ENCODE results near the gene PRUNE2. TPM values are rescaled to one million over a fixed set of nuclear protein-coding genes. Genes with fewer than 3 reads are reported as not detected.
A peak's percentile ranks its signal among the peaks of the same experiment; 100 is the strongest.

Gene PRUNE2
- total RNA-seq, 2 donors from 2014 or later, result 12.1 to 90.0 TPM

GRCh38 chr9:76570826-76571225, 335.1 kb downstream of the PRUNE2 start:
- no peak for TF ChIP-seq CTCF (IDR thresholded peaks at IDR 0.05)
- intact Hi-C loops (cut with DNase I), result no loop called here
- H3K27me3 ChIP-seq, result no peaks in the 10 kb centered on the region
- no peak for DNase-seq
- H3K4me3 ChIP-seq, result no peak overlapping the region
- no peak overlapping the region for H3K9ac ChIP-seq (ENCODE audit: low read depth in 2 of 2, low read length in 2 of 2)
- no peaks in the 10 kb centered on the region for H3K9me3 ChIP-seq
- H3K36me3 ChIP-seq, result no peaks in the 10 kb centered on the region
- no peaks in the 10 kb centered on the region for H3K4me1 ChIP-seq
- peak overlapping the region; percentile 30 for H3K27ac ChIP-seq

GRCh38 chr9:76567086-76567485, 338.8 kb downstream of the PRUNE2 start:
- no peak for TF ChIP-seq CTCF (IDR thresholded peaks at IDR 0.05)
- Histone ChIP-seq H3K27ac (no peak overlapping the region), H3K4me3 (no peak overlapping the region), H3K9me3 (no peaks in the 10 kb centered on the region), H3K4me1 (no peaks in the 10 kb centered on the region), H3K36me3 (no peaks in the 10 kb centered on the region), H3K27me3 (no peaks in the 10 kb centered on the region), H3K9ac (ENCODE audit: low read depth in 2 of 2, low read length in 2 of 2) (no peak overlapping the region)
- intact Hi-C loops (cut with DNase I), result no loop called here
- no peak for DNase-seq

GRCh38 chr9:76564297-76564696, 341.6 kb downstream of the PRUNE2 start:
- Histone ChIP-seq H3K9ac (ENCODE audit: low read depth in 2 of 2, low read length in 2 of 2) (no peak overlapping the region), H3K4me3 (no peak overlapping the region), H3K36me3 (no peaks in the 10 kb centered on the region), H3K27ac (no peak overlapping the region), H3K9me3 (no peaks in the 10 kb centered on the region), H3K4me1 (no peaks in the 10 kb centered on the region), H3K27me3 (no peaks in the 10 kb centered on the region)
- DNase-seq, result no peak
- intact Hi-C loops (cut with DNase I), result no loop called here
- TF ChIP-seq CTCF (IDR thresholded peaks at IDR 0.05), result no peak

GRCh38 chr9:76562511-76562911, 343.4 kb downstream of the PRUNE2 start:
- Histone ChIP-seq H3K36me3 (no peaks in the 10 kb centered on the region), H3K9ac (ENCODE audit: low read depth in 2 of 2, low read length in 2 of 2) (no peak overlapping the region), H3K4me1 (no peaks in the 10 kb centered on the region), H3K9me3 (no peaks in the 10 kb centered on the region), H3K27me3 (no peaks in the 10 kb centered on the region), H3K27ac (no peak overlapping the region), H3K4me3 (no peak overlapping the region)
- DNase-seq, result no peak
- intact Hi-C loops (cut with DNase I), result no loop called here
- TF ChIP-seq CTCF (IDR thresholded peaks at IDR 0.05), result no peak

- no peak for DNase-seq
- no peaks in the 10 kb centered on the region for H3K36me3 ChIP-seq
- no peaks in the 10 kb centered on the region for H3K4me1 ChIP-seq
- no peak for TF ChIP-seq CTCF (IDR thresholded peaks at IDR 0.05)
- no peaks in the 10 kb centered on the region for H3K9me3 ChIP-seq
- H3K9ac ChIP-seq (ENCODE audit: low read depth in 2 of 2, low read length in 2 of 2), result no peak overlapping the region
- no peak overlapping the region for H3K4me3 ChIP-seq
- no peak overlapping the region for H3K27ac ChIP-seq
- intact Hi-C loops (cut with DNase I), result no loop called here
- H3K27me3 ChIP-seq, result no peaks in the 10 kb centered on the region
Observed at GRCh38 chr9:76561900-76562299, 344.0 kb downstream of the PRUNE2 start.

Other genes with a start within 250 kb of the PRUNE2 start
- not detected for gene PCA3, start 141.7 kb downstream of the PRUNE2 start, total RNA-seq
- not detected for gene FOXB2, start 113.5 kb upstream of the PRUNE2 start, total RNA-seq